Measurements from ENCODE around the gene GTF3C1.

GTF3C1 gene

DNA sequence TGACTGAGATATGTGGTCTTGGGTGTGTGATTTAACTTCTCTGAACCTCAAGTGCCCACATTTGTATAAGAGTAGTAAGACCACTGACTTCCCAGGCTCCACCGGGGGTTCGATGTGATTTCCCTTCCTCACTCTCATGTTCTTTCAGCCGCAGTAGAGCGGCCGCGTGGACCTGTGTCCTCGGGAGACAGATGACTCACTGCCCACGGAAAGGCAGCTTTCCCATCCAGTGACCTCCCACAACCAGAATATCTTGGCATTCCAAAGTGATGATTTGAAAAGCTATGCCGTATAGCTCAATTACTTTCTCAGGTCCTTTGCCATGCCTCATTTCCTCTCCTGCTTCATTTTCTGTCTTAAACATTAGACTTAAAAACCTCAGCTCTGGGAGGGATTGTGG is 74.2 kb downstream of the GTF3C1 start:
- DNase-seq (ENCODE audit: low read depth) = no peak
- no peak overlapping the region for H3K4me3 ChIP-seq (ENCODE audit: low read depth, low read length)
- TF ChIP-seq, protein P1, sequence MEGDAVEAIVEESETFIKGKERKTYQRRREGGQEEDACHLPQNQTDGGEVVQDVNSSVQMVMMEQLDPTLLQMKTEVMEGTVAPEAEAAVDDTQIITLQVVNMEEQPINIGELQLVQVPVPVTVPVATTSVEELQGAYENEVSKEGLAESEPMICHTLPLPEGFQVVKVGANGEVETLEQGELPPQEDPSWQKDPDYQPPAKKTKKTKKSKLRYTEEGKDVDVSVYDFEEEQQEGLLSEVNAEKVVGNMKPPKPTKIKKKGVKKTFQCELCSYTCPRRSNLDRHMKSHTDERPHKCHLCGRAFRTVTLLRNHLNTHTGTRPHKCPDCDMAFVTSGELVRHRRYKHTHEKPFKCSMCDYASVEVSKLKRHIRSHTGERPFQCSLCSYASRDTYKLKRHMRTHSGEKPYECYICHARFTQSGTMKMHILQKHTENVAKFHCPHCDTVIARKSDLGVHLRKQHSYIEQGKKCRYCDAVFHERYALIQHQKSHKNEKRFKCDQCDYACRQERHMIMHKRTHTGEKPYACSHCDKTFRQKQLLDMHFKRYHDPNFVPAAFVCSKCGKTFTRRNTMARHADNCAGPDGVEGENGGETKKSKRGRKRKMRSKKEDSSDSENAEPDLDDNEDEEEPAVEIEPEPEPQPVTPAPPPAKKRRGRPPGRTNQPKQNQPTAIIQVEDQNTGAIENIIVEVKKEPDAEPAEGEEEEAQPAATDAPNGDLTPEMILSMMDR (IDR thresholded peaks at IDR 0.05; ENCODE audit: control insufficient read depth, extremely low read depth, insufficient read depth) = no peak

GRCh38 chr16:27474921-27475320 is 74.8 kb downstream of the GTF3C1 start:
- no peak overlapping the region for H3K4me3 ChIP-seq (ENCODE audit: low read depth, low read length)
- TF ChIP-seq, protein P1 (IDR thresholded peaks at IDR 0.05; ENCODE audit: control insufficient read depth, extremely low read depth, insufficient read depth) = no peak
- DNase-seq (ENCODE audit: low read depth) = no peak

- H3K4me3 ChIP-seq (ENCODE audit: low read depth, low read length) = no peak overlapping the region
- DNase-seq (ENCODE audit: low read depth) = no peak
- TF ChIP-seq, protein P1 (IDR thresholded peaks at IDR 0.05; ENCODE audit: control insufficient read depth, extremely low read depth, insufficient read depth) = no peak
Measured at GRCh38 chr16:27474041-27474440, 75.7 kb downstream of the GTF3C1 start.

DNA sequence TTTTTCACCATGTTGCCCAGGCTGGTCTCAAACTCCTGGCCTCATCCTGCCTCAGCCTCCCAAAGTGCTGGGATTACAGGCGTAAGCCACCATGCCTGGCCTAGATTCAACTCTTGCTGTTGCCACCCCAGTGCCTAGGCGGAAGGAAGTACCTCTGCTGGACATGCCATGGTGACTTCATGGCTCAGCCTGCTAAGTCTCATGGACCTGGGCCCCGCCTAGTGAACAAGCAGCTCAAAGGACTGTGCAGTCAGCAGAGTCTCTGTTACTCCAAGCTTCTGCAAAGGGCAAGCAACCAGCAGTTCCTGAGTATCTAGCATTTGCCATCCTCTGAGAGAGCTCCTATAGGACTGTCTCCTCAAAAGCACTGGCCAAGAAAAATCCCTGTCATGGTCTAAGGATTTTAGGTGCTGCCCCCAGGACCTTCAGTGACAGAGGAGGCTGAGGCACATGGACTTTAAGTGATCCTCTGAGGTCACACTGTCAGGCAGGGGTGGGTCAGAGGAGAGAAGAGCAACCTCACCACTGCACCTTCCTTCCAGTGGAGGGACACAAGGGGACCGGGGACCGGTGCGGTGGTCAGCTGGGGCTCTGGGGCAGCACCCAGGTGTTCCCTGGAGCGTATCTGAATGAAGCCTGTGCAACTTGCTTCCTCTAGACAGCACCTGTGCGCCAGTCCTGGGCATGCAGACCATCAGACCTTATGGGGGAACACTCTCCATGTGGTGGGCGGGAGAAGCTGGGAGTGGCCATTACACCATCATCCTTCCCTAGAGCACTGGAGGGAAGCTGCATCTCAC is 76.4 kb downstream of the GTF3C1 start:
- no peak overlapping the region for H3K4me3 ChIP-seq (ENCODE audit: low read depth, low read length)
- TF ChIP-seq, protein P1 (IDR thresholded peaks at IDR 0.05; ENCODE audit: control insufficient read depth, extremely low read depth, insufficient read depth) = no peak
- DNase-seq (ENCODE audit: low read depth) = no peak

- TF ChIP-seq, protein P1 (IDR thresholded peaks at IDR 0.05; ENCODE audit: control insufficient read depth, extremely low read depth, insufficient read depth) = no peak
- no peak overlapping the region for H3K4me3 ChIP-seq (ENCODE audit: low read depth, low read length)
- DNase-seq (ENCODE audit: low read depth) = no peak
Measured at GRCh38 chr16:27472091-27473020, 77.4 kb downstream of the GTF3C1 start.

DNA sequence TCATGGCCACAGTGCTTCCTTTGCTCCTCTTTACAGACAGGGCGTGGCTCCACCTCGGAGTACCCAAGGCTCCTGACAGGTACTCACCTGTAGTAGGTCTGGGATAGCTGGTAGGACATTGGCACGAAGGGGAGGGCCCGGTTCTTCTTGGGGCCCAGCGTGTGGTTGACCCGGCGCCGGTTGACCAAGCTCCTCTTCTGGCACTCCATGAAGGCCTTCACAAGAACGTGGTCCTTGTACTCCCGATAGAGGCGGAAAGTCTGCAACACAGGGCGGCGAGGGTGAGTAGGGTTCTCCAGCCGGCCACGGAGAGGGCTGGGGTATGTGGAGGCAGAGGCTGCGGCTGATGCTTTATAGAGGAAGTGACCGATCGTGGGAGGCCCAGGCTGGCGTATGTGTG is 78.1 kb downstream of the GTF3C1 start:
- no peak overlapping the region for H3K4me3 ChIP-seq (ENCODE audit: low read depth, low read length)
- no peak for DNase-seq (ENCODE audit: low read depth)

More for the DNA sequence above, 78.1 kb downstream of the GTF3C1 start:
- TF ChIP-seq, protein P1 (IDR thresholded peaks at IDR 0.05; ENCODE audit: control insufficient read depth, extremely low read depth, insufficient read depth) = no peak

Measured in LNCaP clone FGC (cell line).